Calu3 (cell line): ENCODE data around the gene RERE. TPM values are rescaled to one million over a fixed set of nuclear protein-coding genes. Genes with fewer than 3 reads are reported as not detected.
"Not testable (repeated sequence)": the region's sequence is repeated elsewhere in the genome, so short reads cannot be mapped to it uniquely, and the experiment has no call there.

Source experiments
- BruUV-seq: library from RNA; stranded (reverse); fragments of 400-500 nt; replicated peaks from 2 replicates; lab custom pipeline; 2021; lab: Mats Ljungman, UMichigan
- CTCF ChIA-PET: fragments of 300-600 bp; sonication (Branson Sonifier 250); formaldehyde crosslinking; loops from one replicate; lab custom pipeline; 2022; ENCODE audit warnings: antibody characterized with exemption; lab: Charles Lee
- DNase-seq: peaks from one replicate; pipeline ENCODE4 v3.0.0; 2022
- H3K27ac Mint-ChIP-seq: one replicate; pipeline ENCODE4 v1.8.0; 2022; ENCODE audit warnings: mixed read lengths; ENCODE audit not compliant: unreplicated experiment
- H3K27me3 Mint-ChIP-seq: one replicate; pipeline ENCODE4 v1.8.0; 2022; ENCODE audit warnings: mixed read lengths; ENCODE audit not compliant: unreplicated experiment
- H3K36me3 Mint-ChIP-seq: one replicate; pipeline ENCODE4 v1.8.0; 2022; ENCODE audit warnings: mild to moderate bottlenecking, moderate library complexity, mixed read lengths; ENCODE audit not compliant: insufficient read depth, unreplicated experiment
- H3K4me1 Mint-ChIP-seq: one replicate; pipeline ENCODE4 v1.8.0; 2022; ENCODE audit warnings: mild to moderate bottlenecking, low read depth, mixed read lengths; ENCODE audit not compliant: unreplicated experiment
- H3K4me3 Mint-ChIP-seq: one replicate; pipeline ENCODE4 v1.8.0; 2022; ENCODE audit warnings: mild to moderate bottlenecking, low read depth, moderate library complexity, mixed read lengths; ENCODE audit not compliant: unreplicated experiment
- H3K9me3 Mint-ChIP-seq: one replicate; pipeline ENCODE4 v1.8.0; 2022; ENCODE audit warnings: low read depth, mixed read lengths; ENCODE audit not compliant: unreplicated experiment
- intact Hi-C: fragments of 100-400 bp; cut with micrococcal nuclease; formaldehyde crosslinking; loops from one replicate; pipeline ENCODE4 v1.10.0; 2022; ENCODE audit not compliant: unreplicated experiment
- total RNA-seq: library from RNA; stranded (reverse); gene quantifications from 2 replicates; pipeline ENCODE4 v1.2.3, GENCODE V29; 2022
- TF ChIP-seq, protein P1 (sequence below): fragments of 200-600 bp; IDR thresholded peaks from one replicate; pipeline ENCODE4 v1.8.0; 2022; ENCODE audit warnings: antibody characterized with exemption; ENCODE audit not compliant: unreplicated experiment

The RERE gene
- total RNA-seq, 1 experiment from 2014 or later = 45.9 TPM

DNA sequence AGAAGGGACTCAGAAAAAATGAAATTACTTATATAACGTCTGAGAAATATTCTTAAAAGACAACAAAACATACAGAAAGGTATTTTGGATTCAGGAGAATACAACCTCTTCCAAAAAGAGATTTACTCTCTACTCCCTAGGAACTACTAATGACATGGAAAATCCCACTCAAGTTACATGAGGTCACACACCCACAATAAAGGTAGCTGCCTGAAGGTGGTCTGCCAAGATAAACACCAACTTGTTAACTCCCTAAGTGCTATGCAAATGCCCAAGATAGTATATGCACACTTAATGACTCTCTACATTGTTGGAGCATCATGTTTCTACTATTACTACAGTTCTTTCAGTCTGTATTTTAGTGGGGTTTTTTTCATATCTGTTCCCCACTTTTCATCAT is 26.5 kb downstream of the RERE start:
- no peak for DNase-seq
- TF ChIP-seq, protein P1, sequence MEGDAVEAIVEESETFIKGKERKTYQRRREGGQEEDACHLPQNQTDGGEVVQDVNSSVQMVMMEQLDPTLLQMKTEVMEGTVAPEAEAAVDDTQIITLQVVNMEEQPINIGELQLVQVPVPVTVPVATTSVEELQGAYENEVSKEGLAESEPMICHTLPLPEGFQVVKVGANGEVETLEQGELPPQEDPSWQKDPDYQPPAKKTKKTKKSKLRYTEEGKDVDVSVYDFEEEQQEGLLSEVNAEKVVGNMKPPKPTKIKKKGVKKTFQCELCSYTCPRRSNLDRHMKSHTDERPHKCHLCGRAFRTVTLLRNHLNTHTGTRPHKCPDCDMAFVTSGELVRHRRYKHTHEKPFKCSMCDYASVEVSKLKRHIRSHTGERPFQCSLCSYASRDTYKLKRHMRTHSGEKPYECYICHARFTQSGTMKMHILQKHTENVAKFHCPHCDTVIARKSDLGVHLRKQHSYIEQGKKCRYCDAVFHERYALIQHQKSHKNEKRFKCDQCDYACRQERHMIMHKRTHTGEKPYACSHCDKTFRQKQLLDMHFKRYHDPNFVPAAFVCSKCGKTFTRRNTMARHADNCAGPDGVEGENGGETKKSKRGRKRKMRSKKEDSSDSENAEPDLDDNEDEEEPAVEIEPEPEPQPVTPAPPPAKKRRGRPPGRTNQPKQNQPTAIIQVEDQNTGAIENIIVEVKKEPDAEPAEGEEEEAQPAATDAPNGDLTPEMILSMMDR = no peak
- no peak overlapping the region for H3K4me3 Mint-ChIP-seq
- H3K4me1 Mint-ChIP-seq = peaks cover 16% of the 10 kb centered on the region
- H3K27ac Mint-ChIP-seq = no peak overlapping the region
- intact Hi-C loops = no loop called here
- CTCF ChIA-PET = no interaction called here
- no peaks in the 10 kb centered on the region for H3K27me3 Mint-ChIP-seq
- peaks cover 3% of the 10 kb centered on the region for H3K36me3 Mint-ChIP-seq
- no TSS peak for BruUV-seq
- no peaks in the 10 kb centered on the region for H3K9me3 Mint-ChIP-seq

DNA sequence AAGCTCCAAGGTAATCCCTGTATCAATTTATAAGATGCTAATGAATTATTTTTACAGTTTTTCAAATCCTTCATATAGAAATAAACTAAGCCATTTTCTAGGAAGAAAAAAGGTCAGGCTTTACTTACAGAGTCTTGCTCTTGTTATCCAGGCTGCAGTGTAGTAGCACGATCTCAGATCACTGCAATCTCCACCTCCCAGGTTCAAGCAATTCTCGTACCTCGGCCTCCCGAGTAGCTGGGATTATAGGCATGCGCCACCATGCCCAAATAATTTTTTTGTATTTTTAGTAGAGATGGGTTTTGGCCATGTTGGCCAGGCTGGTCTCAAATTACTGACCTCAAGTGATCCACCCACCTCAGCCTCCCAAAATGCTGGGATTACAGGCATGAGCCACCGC is 27.0 kb downstream of the RERE start:
- CTCF ChIA-PET = no interaction called here
- Mint-ChIP-seq H3K9me3 (no peaks in the 10 kb centered on the region), H3K36me3 (peaks cover 3% of the 10 kb centered on the region), H3K4me3 (no peak overlapping the region), H3K27ac (no peak overlapping the region), H3K27me3 (no peaks in the 10 kb centered on the region), H3K4me1 (peaks cover 16% of the 10 kb centered on the region)
- BruUV-seq = no TSS peak
- intact Hi-C loops = no loop called here
- TF ChIP-seq, protein P1 = no peak
- DNase-seq = no peak

GRCh38 chr1:8789314-8790214 is 27.9 kb downstream of the RERE start:
- H3K4me3 Mint-ChIP-seq = no peak overlapping the region
- CTCF ChIA-PET = no interaction called here
- no peak overlapping the region for H3K27ac Mint-ChIP-seq
- peak; percentile 27 for DNase-seq
- no peaks in the 10 kb centered on the region for H3K27me3 Mint-ChIP-seq
- TF ChIP-seq, protein P1 = no peak
- no TSS peak for BruUV-seq
- peaks cover 3% of the 10 kb centered on the region for H3K36me3 Mint-ChIP-seq
- intact Hi-C loops = no loop called here
- H3K9me3 Mint-ChIP-seq = no peaks in the 10 kb centered on the region
- H3K4me1 Mint-ChIP-seq = peaks cover 16% of the 10 kb centered on the region

GRCh38 chr1:8787218-8787617 is 30.2 kb downstream of the RERE start:
- Mint-ChIP-seq H3K27ac (no peak overlapping the region), H3K27me3 (no peaks in the 10 kb centered on the region), H3K36me3 (peaks cover 3% of the 10 kb centered on the region), H3K9me3 (no peaks in the 10 kb centered on the region), H3K4me3 (no peak overlapping the region), H3K4me1 (peaks cover 21% of the 10 kb centered on the region)
- no peak for DNase-seq
- CTCF ChIA-PET = no interaction called here
- no TSS peak for BruUV-seq
- TF ChIP-seq, protein P1 = no peak
- intact Hi-C loops = no loop called here

DNA sequence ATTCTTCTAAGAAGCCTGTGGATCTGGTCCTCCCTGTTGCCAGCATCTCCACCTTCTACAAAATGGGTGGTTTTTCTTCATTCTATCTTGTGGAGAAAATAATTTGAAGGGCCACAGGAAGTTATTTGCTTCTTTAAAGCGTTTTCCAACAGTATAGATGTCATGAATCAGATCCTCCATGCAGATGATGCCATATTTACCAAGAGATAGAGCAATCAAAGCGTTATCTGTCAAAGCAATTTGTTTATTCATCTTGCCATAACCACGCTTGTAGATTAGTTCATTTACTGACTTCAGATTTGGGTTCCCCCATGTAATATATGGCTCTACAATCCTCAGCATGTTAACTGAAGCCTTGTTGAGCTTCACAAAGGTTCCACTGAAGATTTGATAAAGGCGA is 31.2 kb downstream of the RERE start:
- H3K27ac Mint-ChIP-seq, intact Hi-C loops, H3K4me3 Mint-ChIP-seq, DNase-seq, H3K27me3 Mint-ChIP-seq, H3K36me3 Mint-ChIP-seq, CTCF ChIA-PET, H3K9me3 Mint-ChIP-seq, BruUV-seq: not testable (repeated sequence)
- H3K4me1 Mint-ChIP-seq = peaks cover 27% of the 10 kb centered on the region
